ENCODE results near the gene EPN2.

GRCh38 chr17:19372439-19372838 lies 135.3 kb downstream of the EPN2 start:
- TF ChIP-seq CTCF (IDR thresholded peaks at IDR 0.05) (no peak), POLR2A (IDR thresholded peaks at IDR 0.05) (no peak), POLR2AphosphoS5 (IDR thresholded peaks at IDR 0.05) (no peak)
